NOMO-1 (cell line): ENCODE measurements around the gene LIMK2.

Source experiments
- DNase-seq, 2 experiments: peaks; one replicate each; lab custom pipeline; 2025; ENCODE audit not compliant: unreplicated experiment in 2 of 2; lab: John Stamatoyannopoulos, UW

LIMK2 gene

DNA sequence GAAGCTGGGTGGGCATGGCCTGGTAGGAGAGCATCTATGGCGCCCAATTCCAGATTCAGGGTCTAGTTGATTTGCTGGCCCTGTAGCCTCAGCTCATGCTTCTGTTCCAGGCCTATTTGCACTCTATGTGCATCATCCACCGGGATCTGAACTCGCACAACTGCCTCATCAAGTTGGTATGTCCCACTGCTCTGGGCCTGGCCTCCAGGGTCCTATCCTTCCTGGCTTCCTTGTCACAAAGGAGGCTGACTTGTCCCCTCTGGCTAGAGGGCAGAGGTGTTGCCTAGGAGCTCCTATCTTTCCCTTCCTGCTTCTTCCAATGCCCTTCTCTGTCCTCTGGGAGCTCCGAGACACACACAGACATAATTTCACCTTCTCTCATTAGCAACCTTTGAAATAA is 58.9 kb downstream of the LIMK2 start:
- DNase-seq: no peak

DNA sequence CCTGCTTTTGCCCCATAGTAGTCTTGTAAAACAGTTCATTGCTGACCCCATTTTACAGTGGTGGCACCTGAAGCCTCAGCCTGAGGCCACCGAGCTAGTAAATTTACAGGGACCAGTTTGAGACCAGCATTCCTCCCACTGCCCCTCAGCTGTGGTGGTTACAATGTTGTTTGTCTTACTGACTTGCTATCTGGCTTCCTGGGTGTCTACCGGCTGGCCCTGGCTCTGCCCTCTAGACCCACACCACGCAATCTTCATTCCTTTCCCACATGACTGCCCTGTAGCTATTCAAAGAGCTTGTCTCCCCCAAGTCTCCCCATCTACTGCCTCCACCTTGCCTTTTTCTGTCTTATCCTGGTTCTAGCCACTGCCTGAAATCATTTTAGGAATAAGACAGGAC is 59.4 kb downstream of the LIMK2 start:
- no peak for DNase-seq

DNA sequence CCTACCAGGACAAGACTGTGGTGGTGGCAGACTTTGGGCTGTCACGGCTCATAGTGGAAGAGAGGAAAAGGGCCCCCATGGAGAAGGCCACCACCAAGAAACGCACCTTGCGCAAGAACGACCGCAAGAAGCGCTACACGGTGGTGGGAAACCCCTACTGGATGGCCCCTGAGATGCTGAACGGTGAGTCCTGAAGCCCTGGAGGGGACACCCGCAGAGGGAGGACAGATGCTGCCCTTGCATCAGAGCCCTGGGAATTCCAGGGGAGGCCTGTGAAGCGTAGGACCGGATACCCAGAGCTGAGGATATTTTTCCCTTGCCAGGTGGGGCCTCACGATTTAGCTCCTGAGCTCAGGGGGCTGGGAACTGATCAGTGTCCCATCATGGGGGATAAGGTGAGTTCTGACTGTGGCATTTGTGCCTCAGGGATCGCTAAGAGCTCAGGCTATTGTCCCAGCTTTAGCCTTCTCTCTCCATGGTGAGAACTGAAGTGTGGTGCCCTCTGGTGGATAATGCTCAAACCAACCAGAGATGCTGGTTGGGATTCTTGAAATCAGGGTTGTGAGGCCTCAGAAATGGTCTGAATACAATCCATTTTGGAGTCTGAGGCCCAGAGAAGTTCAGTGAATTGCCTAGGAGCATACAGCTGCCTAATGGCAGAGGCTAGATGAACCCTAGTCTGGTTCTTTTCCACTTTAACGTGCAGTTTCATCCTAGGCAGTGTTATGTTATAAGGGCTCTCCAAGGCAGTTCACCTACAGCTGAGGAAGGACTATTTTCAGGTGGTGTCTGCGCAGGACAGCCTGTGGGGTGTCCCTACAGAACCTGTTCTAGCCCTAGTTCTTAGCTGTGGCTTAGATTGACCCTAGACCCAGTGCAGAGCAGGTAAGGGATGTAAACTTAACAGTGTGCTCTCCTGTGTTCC is 60.7 kb downstream of the LIMK2 start:
- peak in 1 of 2 experiments; percentile 40 for DNase-seq

DNA sequence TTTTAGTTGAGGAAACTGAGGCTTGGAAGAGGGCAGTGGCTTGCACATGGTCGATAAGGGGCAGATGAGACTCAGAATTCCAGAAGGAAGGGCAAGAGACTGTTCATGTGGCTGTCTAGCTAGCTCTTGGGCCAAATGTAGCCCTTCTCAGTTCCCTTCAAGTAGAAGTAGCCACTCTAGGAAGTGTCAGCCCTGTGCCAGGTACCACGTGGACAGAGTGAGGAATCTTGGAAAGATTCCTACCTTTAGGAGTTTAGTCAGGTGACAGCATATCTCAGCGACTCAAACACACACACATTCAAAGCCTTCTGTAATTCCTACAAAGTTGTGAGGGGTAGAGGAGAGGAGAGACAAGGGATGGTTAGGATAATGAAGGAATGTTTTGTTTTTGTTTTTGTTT is 61.9 kb downstream of the LIMK2 start:
- no peak for DNase-seq

DNA sequence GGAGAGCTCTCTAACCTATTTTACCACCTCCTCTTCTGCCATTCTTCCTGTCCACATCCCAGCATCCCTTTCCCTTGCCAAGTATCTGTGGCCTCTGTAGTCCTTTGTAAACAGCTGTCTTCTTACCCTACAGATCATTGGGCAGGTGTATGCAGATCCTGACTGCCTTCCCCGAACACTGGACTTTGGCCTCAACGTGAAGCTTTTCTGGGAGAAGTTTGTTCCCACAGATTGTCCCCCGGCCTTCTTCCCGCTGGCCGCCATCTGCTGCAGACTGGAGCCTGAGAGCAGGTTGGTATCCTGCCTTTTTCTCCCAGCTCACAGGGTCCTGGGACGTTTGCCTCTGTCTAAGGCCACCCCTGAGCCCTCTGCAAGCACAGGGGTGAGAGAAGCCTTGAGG is 62.9 kb downstream of the LIMK2 start:
- DNase-seq: no peak

DNA sequence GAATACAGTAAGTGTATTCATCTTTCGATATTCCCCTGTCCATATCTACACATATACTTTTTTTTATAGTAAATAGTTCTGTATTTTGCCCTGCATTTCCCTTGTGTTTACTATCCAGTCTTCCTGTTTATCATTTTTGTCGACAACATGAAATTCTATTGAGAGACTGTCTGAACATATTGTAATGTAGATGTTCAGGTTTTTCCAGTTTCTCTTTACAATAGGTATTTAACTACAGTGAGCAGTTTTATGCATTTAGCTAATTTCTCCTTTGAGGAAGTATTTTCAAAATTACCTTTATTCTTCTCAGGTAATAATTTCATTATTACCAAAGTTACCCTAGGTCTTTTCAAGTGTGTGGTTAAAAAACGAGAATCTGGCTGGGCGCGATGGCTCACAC is 63.5 kb downstream of the LIMK2 start:
- no peak for DNase-seq

DNA sequence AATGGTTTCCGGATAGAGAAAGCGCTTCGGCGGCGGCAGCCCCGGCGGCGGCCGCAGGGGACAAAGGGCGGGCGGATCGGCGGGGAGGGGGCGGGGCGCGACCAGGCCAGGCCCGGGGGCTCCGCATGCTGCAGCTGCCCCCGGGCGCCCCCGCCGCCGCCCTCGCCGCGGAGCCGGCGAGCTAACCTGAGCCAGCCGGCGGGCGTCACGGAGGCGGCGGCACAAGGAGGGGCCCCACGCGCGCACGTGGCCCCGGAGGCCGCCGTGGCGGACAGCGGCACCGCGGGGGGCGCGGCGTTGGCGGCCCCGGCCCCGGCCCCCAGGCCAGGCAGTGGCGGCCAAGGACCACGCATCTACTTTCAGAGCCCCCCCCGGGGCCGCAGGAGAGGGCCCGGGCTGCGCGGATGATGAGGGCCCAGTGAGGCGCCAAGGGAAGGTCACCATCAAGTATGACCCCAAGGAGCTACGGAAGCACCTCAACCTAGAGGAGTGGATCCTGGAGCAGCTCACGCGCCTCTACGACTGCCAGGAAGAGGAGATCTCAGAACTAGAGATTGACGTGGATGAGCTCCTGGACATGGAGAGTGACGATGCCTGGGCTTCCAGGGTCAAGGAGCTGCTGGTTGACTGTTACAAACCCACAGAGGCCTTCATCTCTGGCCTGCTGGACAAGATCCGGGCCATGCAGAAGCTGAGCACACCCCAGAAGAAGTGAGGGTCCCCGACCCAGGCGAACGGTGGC is 64.5 kb downstream of the LIMK2 start:
- DNase-seq: no peak

DNA sequence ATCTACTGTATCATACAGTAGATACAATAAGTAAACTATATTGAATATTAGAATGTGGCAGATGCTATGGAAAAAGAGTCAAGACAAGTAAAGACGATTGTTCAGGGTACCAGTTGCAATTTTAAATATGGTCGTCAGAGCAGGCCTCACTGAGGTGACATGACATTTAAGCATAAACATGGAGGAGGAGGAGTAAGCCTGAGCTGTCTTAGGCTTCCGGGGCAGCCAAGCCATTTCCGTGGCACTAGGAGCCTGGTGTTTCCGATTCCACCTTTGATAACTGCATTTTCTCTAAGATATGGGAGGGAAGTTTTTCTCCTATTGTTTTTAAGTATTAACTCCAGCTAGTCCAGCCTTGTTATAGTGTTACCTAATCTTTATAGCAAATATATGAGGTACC is 65.6 kb downstream of the LIMK2 start:
- DNase-seq: no peak

DNA sequence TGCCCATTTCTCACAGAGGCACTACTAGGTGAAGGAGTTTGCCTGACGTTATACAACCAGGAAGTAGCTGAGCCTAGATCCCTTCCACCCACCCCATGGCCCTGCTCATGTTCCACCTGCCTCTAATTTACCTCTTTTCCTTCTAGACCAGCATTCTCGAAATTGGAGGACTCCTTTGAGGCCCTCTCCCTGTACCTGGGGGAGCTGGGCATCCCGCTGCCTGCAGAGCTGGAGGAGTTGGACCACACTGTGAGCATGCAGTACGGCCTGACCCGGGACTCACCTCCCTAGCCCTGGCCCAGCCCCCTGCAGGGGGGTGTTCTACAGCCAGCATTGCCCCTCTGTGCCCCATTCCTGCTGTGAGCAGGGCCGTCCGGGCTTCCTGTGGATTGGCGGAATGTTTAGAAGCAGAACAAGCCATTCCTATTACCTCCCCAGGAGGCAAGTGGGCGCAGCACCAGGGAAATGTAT is 66.1 kb downstream of the LIMK2 start:
- no peak for DNase-seq

DNA sequence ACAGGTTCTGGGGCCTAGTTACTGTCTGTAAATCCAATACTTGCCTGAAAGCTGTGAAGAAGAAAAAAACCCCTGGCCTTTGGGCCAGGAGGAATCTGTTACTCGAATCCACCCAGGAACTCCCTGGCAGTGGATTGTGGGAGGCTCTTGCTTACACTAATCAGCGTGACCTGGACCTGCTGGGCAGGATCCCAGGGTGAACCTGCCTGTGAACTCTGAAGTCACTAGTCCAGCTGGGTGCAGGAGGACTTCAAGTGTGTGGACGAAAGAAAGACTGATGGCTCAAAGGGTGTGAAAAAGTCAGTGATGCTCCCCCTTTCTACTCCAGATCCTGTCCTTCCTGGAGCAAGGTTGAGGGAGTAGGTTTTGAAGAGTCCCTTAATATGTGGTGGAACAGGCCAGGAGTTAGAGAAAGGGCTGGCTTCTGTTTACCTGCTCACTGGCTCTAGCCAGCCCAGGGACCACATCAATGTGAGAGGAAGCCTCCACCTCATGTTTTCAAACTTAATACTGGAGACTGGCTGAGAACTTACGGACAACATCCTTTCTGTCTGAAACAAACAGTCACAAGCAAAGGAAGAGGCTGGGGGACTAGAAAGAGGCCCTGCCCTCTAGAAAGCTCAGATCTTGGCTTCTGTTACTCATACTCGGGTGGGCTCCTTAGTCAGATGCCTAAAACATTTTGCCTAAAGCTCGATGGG is 66.7 kb downstream of the LIMK2 start:
- no peak for DNase-seq

DNA sequence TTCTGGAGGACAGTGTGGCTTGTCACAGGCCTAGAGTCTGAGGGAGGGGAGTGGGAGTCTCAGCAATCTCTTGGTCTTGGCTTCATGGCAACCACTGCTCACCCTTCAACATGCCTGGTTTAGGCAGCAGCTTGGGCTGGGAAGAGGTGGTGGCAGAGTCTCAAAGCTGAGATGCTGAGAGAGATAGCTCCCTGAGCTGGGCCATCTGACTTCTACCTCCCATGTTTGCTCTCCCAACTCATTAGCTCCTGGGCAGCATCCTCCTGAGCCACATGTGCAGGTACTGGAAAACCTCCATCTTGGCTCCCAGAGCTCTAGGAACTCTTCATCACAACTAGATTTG is 67.2 kb downstream of the LIMK2 start:
- no peak for DNase-seq

DNA sequence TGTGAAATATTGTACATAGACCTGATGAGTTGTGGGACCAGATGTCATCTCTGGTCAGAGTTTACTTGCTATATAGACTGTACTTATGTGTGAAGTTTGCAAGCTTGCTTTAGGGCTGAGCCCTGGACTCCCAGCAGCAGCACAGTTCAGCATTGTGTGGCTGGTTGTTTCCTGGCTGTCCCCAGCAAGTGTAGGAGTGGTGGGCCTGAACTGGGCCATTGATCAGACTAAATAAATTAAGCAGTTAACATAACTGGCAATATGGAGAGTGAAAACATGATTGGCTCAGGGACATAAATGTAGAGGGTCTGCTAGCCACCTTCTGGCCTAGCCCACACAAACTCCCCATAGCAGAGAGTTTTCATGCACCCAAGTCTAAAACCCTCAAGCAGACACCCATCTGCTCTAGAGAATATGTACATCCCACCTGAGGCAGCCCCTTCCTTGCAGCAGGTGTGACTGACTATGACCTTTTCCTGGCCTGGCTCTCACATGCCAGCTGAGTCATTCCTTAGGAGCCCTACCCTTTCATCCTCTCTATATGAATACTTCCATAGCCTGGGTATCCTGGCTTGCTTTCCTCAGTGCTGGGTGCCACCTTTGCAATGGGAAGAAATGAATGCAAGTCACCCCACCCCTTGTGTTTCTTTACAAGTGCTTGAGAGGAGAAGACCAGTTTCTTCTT is 67.9 kb downstream of the LIMK2 start:
- DNase-seq: no peak

DNA sequence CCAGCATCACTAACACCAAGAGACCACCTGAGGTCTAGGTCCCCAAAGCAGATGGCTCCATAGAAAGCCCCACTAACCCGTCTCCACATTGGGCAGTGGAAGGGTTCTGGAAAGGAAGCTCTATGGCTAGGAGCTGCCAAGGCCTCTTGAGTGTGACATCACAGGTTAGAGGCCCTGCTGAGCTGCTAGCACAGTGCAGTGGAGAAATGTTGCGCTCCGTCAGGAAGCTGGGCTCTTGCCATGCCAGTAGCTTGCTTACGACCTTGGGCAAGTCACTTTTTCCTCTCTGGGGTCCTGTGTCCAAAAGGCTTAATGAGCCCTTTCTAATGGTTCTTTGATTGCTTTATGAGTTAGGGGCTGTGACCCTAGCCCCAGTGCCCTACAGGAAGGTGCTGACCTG is 69.6 kb downstream of the LIMK2 start:
- no peak for DNase-seq

DNA sequence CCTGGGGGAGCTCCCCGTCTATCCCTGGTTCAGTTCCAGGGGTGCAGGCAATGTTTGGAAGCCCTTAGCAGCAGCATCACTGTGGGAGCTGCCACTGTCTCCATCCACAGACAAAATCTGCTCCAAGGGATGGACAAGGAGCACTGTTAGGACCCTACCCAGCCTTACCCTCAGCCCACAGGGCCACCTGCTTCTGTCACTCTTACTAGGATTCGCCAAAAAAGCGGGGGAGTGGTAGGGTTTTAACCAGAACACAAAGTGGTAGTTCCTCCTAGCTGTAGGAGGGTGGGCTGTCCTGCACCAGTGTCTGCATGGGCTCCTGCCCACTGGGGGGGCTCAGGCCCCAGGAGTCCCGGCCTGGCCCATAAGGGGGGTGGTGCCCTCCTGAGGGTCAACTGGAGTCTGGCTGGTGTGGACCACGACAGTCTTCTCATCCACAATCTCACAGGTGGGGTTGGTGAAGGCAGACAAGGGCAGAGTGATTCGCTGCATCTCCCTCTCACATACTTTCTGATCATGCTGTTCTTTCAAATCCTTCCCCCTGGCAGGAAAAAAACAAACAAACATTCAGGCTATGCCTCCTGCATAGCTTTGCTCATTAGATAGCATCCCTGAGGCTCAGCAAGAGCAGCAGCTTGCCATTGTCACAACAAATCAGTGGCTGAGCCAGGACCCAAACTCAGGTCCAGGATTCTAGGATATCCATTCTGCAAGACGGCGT is 70.8 kb downstream of the LIMK2 start:
- no peak for DNase-seq

DNA sequence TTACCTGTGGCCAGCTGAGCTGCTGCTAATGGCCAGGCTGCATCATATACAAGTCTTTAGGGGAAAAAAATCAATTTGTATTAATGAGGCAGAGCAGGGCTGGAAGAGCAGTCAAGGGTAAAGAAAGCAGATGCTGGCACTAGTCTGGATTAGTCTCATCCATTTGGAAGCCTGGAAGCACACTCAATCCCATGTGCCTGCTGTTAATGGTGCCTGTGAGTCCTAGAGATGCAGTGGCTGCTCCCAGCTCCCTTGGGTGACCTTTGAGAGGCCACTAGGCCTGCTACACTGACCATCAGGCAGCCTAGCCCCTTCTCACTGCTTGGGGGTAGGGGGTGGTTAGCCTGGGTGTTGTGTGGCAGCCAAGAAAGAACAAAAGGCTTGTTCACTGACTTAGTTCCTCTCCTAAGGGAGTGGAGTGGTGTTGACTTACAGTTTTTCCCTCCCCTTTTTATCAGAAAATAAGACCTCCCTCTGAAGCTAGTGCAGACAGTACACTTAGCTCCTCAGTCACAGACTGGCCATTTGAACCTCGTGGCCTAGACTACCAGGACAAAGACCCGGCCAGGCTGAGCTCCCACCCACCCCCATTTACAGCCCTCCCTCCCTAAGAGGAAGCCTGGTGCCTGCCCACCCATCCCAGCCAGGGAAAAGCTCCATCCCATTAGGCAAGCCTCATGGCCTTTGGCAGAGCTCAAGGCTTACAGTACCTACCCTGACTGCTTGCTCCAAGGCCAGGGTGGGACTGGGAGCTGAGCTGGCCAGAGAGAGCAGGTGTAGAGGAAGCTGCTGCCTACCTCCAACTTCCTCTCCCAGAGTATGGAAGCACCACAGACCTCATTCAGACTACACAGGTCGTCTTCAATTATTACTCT is 72.4 kb downstream of the LIMK2 start:
- no peak for DNase-seq

DNA sequence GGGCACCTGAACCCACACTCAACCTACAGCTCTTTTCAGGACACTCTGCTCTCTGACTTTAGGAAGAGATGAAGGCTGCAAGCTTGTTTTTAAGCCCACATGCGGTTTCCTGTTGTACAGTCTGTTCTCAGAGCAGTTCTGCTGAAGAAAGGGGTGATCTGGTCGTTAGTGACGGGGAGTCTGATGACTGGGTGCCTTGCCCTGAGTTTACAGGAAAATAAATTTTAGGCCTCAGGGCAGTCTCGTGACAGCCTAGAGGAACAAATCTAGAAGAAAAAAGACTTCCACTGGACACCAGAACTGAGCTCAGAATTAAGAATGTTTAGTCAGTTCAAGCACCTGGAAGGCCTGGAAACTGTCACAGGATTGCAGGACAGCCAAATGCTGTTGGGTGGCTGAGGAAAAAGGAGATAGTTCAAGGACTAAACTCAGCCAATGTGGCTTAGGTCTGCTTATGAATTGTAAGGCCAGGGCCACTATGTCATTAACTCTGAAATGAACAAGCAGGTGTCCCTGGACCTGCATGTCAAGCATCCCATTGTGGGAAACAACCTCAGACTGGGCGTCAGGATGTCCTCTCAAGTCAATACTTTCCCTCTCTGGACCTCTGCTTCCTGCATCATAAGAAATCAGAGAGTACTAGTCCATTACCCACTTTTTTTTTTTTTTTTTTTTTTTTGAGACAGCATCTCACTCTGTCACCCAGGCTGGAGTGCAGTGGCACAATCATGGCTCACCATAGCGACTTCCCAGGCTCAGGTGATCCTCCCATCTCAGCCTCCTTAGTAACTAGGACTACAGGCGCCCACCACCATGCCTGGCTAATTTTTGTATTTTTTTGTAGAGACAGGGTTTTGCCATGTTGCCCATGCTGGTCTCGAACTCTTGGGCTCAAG is 74.5 kb downstream of the LIMK2 start:
- no peak for DNase-seq

DNA sequence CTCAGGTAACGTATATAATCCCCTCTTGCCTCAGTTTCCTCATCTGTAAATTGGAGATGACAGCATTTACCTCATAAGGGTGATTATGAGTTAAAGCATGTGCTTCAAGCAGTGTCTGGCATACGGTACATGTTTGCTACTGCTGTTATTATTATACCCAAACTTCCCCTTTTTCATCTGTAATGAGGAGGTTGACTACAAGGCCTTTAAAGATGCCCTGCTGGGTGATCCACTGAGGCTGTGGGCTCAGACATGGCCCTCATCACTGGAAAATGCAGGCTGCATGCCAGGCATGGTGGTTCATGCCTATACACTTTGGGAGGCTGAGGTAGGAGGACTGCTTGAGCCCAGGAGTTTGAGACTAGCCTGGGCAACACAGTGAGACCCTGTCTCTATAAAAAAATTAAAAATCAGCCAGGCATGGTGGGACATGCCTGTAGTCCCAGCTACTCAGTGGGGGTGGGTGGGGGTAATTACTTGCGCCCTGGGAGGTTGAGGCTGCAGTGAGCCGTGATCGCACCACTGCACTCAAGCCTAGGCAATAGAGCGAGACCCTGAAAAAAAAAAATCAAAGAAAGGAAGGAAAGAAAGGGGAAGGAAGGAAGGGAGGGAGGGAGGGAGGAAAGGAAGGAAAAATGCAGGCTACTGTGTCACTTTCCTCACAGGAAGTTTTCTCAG is 75.9 kb downstream of the LIMK2 start:
- peak; percentile 26 to 38 for DNase-seq
